SK-N-SH (cell line): ENCODE data around the gene FLNA. TPM values are rescaled to one million over a fixed set of nuclear protein-coding genes. Genes with fewer than 3 reads are reported as not detected.

ENCODE experiments used
- CTCF ChIA-PET: fragments of 300-600, 350-600 bp; formaldehyde crosslinking; extraction: SDS; loops from one replicate; lab custom pipeline; 2021; lab: Yijun Ruan, JAX
- POLR2A ChIA-PET: fragments of 350-600 bp; sonication (Branson Sonifier 250); formaldehyde crosslinking; extraction: SDS; loops from one replicate; lab custom pipeline; 2020; ENCODE audit warnings: antibody characterized with exemption, inconsistent platforms; lab: Yijun Ruan, JAX
- DNase-seq: peaks from one replicate; pipeline ENCODE4 v3.0.0; 2012
- H2AFZ ChIP-seq: fragments of 200-600 bp; sonication (generic); 2 replicates; pipeline ENCODE4 v1.8.1; 2016; ENCODE audit warnings: antibody characterized with exemption, mild to moderate bottlenecking, low read depth
- H3F3A ChIP-seq: fragments of 200-600 bp; sonication (generic); replicated peaks from 2 replicates; pipeline ENCODE3; 2016; ENCODE audit warnings: antibody characterized with exemption, mild to moderate bottlenecking; ENCODE audit not compliant: insufficient read depth
- H3K27ac ChIP-seq, 2 experiments: fragments of 200-500 bp in 1 of 2; fragments of 200-600 bp in 1 of 2; sonication (Bioruptor generic) in 1 of 2; sonication (generic), shearing (Covaris generic) in 1 of 2; 2 replicates each; pipeline versions ENCODE4 v1.5.1 to v1.6.1; 2014 to 2016; ENCODE audit warnings: low read depth in 2 of 2, inconsistent platforms in 1 of 2, low read length in 1 of 2, mild to moderate bottlenecking in 1 of 2, mixed read lengths in 1 of 2
- H3K27me3 ChIP-seq: fragments of 200-600 bp; sonication (generic), shearing (Covaris generic); 2 replicates; pipeline ENCODE4 v1.6.1; 2016; ENCODE audit warnings: mixed run types; ENCODE audit not compliant: insufficient read depth
- H3K36me3 ChIP-seq, 2 experiments: fragments of 200-500 bp in 1 of 2; fragments of 200-600 bp in 1 of 2; sonication (Bioruptor generic) in 1 of 2; sonication (generic) in 1 of 2; replicated peaks in 1 of 2; 2 replicates each; pipeline versions ENCODE3 to v1.5.1; 2014 to 2016; ENCODE audit warnings: low read length in 1 of 2, mild to moderate bottlenecking in 1 of 2; ENCODE audit not compliant: insufficient read depth in 2 of 2, control insufficient read depth in 1 of 2
- H3K4me1 ChIP-seq, 2 experiments: fragments of 200-500 bp in 1 of 2; fragments of 200-600 bp in 1 of 2; sonication (Bioruptor generic) in 1 of 2; sonication (generic), shearing (Covaris generic) in 1 of 2; 2 replicates each; pipeline versions ENCODE4 v1.5.1 to v1.6.1; 2014 to 2016; ENCODE audit warnings: low read depth in 1 of 2, low read length in 1 of 2, mixed run types in 1 of 2; ENCODE audit not compliant: insufficient read depth in 2 of 2, control insufficient read depth in 1 of 2
- H3K4me2 ChIP-seq: fragments of 200-600 bp; sonication (generic), shearing (Covaris generic); 2 replicates; pipeline ENCODE4 v1.6.1; 2017; ENCODE audit warnings: mixed run types
- H3K4me3 ChIP-seq, 2 experiments: fragments of 200-500 bp in 1 of 2; fragments of 200-600 bp in 1 of 2; sonication (Bioruptor generic) in 1 of 2; sonication (generic), shearing (Covaris generic) in 1 of 2; 2 replicates each; pipeline versions ENCODE4 v1.5.1 to v1.8.1; 2014 to 2016; ENCODE audit warnings: low read depth in 2 of 2, inconsistent platforms in 1 of 2, low read length in 1 of 2, mild to moderate bottlenecking in 1 of 2, mixed read lengths in 1 of 2, moderate library complexity in 1 of 2
- H3K79me2 ChIP-seq: fragments of 200-600 bp; sonication (generic); 2 replicates; pipeline ENCODE4 v1.8.1; 2017; ENCODE audit warnings: mild to moderate bottlenecking; ENCODE audit not compliant: insufficient read depth
- H3K9ac ChIP-seq: fragments of 200-600 bp; sonication (generic); 2 replicates; pipeline ENCODE4 v1.6.1; 2017; ENCODE audit warnings: mixed run types
- H3K9me2 ChIP-seq: fragments of 200-600 bp; sonication (generic); 2 replicates; pipeline ENCODE4 v1.6.1; 2017; ENCODE audit warnings: mixed run types
- H3K9me3 ChIP-seq: fragments of 200-600 bp; sonication (generic); 2 replicates; pipeline ENCODE4 v1.6.1; 2017; ENCODE audit warnings: mixed run types, mild to moderate bottlenecking, moderate library complexity
- H4K20me1 ChIP-seq: fragments of 200-600 bp; sonication (generic); 2 replicates; pipeline ENCODE4 v1.6.1; 2017; ENCODE audit warnings: mild to moderate bottlenecking, mixed run types; ENCODE audit not compliant: insufficient read depth
- CHD2 ChIP-seq: fragments of 150-350 bp; IDR thresholded peaks from 2 replicates; pipeline ENCODE4 v1.6.1; 2018; ENCODE audit warnings: low read length; ENCODE audit not compliant: partially characterized antibody
- CTCF ChIP-seq: fragments of 200-600 bp; sonication (generic); IDR thresholded peaks from 2 replicates; pipeline ENCODE4 v1.6.1; 2017; ENCODE audit warnings: antibody characterized with exemption, mild to moderate bottlenecking, moderate library complexity
- FOSL2 ChIP-seq: IDR thresholded peaks from 2 replicates; pipeline ENCODE4 v1.4.0; 2012; ENCODE audit warnings: low read depth, mild to moderate bottlenecking, moderate library complexity, borderline replicate concordance
- GATA2 ChIP-seq: sonication (generic); formaldehyde crosslinking; IDR thresholded peaks from 2 replicates; pipeline ENCODE4 v1.5.0; 2020; ENCODE audit warnings: mild to moderate bottlenecking, missing genetic modification reagents
- IRF3 ChIP-seq: fragments of 150-350 bp; IDR thresholded peaks from 2 replicates; pipeline ENCODE4 v1.6.1; 2016; ENCODE audit warnings: mild to moderate bottlenecking, low read depth, low read length
- JUND ChIP-seq: IDR thresholded peaks from 2 replicates; pipeline ENCODE4 v1.4.0; 2012
- MXI1 ChIP-seq: IDR thresholded peaks from 2 replicates; pipeline ENCODE4 v1.6.1; 2012; ENCODE audit warnings: mild to moderate bottlenecking, low read depth, low read length, improper control_type of control experiment
- RAD21 ChIP-seq: IDR thresholded peaks from 2 replicates; pipeline ENCODE4 v1.6.1; 2012; ENCODE audit warnings: mild to moderate bottlenecking, low read length
- RCOR1 ChIP-seq: fragments of 150-350 bp; IDR thresholded peaks from 2 replicates; pipeline ENCODE4 v1.6.1; 2017; ENCODE audit warnings: antibody characterized with exemption, low read length
- REST ChIP-seq: IDR thresholded peaks from 2 replicates; pipeline ENCODE4 v1.6.1; 2012; ENCODE audit warnings: mild to moderate bottlenecking, low read depth, low read length, moderate library complexity
- RXRA ChIP-seq: IDR thresholded peaks from 2 replicates; pipeline ENCODE4 v1.4.0; 2012; ENCODE audit warnings: low read depth, mild to moderate bottlenecking, borderline replicate concordance
- SIN3A ChIP-seq: IDR thresholded peaks from 2 replicates; pipeline ENCODE4 v1.6.1; 2012; ENCODE audit warnings: low read depth, mild to moderate bottlenecking, low read length, moderate library complexity, borderline replicate concordance
- TCF12 ChIP-seq: IDR thresholded peaks from 2 replicates; pipeline ENCODE4 v1.4.0; 2012
- USF1 ChIP-seq: IDR thresholded peaks from 2 replicates; pipeline ENCODE4 v1.4.0; 2012; ENCODE audit warnings: low read depth, borderline replicate concordance
- WGBS: methylation state at CpG from one replicate; pipeline ENCODE4 v1.1.6; 2017; ENCODE audit warnings: low lambda C conversion rate; 5-methylcytosine and 5-hydroxymethylcytosine counted together
- polyA plus RNA-seq, 3 experiments: library from polyadenylated mRNA; depleted of rRNA; stranded (reverse); fragments of >200 nt; gene quantifications; 2 replicates each; pipeline ENCODE4 v1.2.3, GENCODE V29; 2012

Gene FLNA
- polyA plus RNA-seq, 1 of the 3 experiments (the other 2 are of a cell fraction) = 550 TPM

- TF ChIP-seq REST (no peak), TCF12 (no peak), GATA2 (CRISPR knock-in tag) (no peak), FOSL2 (no peak)
Measured at GRCh38 chrX:154352466-154352865, 22.0 kb downstream of the FLNA start (continued).

- H3F3A ChIP-seq = peaks cover 58% of the 10 kb centered on the region
- POLR2A ChIA-PET = no interaction called here
- no peaks in the 10 kb centered on the region for H3K9me2 ChIP-seq
- DNase-seq = no peak
- H3K36me3 ChIP-seq = peaks cover 6 to 64% of the 10 kb centered on the region in 2 experiments
- no peak for TF ChIP-seq RAD21
- no peak for TF ChIP-seq GATA2 (CRISPR knock-in tag)
- no peak for TF ChIP-seq SIN3A
- TF ChIP-seq CHD2 = no peak
- TF ChIP-seq RXRA = no peak
- TF ChIP-seq JUND = no peak
- TF ChIP-seq CTCF = no peak
- TF ChIP-seq RCOR1 = no peak
- TF ChIP-seq IRF3 = no peak
- no peak for TF ChIP-seq USF1
- no peak for TF ChIP-seq MXI1
- TF ChIP-seq, all 33 proteins: peak for 0
- no peak overlapping the region for H3K27ac ChIP-seq
- H3K4me1 ChIP-seq = peaks cover 0 to 5% of the 10 kb centered on the region in 2 experiments; a peak in 1 of 4 replicates
- H2AFZ ChIP-seq = no peak overlapping the region
- H3K9me3 ChIP-seq = no peaks in the 10 kb centered on the region
- CTCF ChIA-PET = no interaction called here
- no peak overlapping the region for H3K4me2 ChIP-seq
- no peak overlapping the region for H3K9ac ChIP-seq
- 75% methylated on average over 5 of the region's 14 CpGs for WGBS
- H3K27me3 ChIP-seq = no peaks in the 10 kb centered on the region
- H3K4me3 ChIP-seq = no peak overlapping the region
- peaks cover 98% of the 10 kb centered on the region for H4K20me1 ChIP-seq
- H3K79me2 ChIP-seq = peaks cover 9% of the 10 kb centered on the region
Measured at GRCh38 chrX:154352012-154352401, 22.4 kb downstream of the FLNA start.
